Heart left ventricle (tissue), 16 donors: ENCODE results near the gene MAPKAPK2. TPM values are rescaled to one million over a fixed set of nuclear protein-coding genes. Genes with fewer than 3 reads are reported as not detected.

Experiments used
- ATAC-seq, 4 donors: fragments of 200-7000 bp; cut with Tn5 transposase; one replicate each; pipeline ENCODE4 v1.9.1; 2020 to 2022; ENCODE audit warnings: moderate library complexity in 4 of 4, mild to moderate bottlenecking in 3 of 4, moderate number of reproducible peaks in 1 of 4
- DNase-seq, 5 donors: peaks; one replicate each; pipeline ENCODE4 v3.0.0-alpha.2; 2020
- H3K27ac ChIP-seq, 12 donors: fragments of 200-600 bp; sonication (generic) in 4 of 12; one replicate each; pipeline versions ENCODE4 v1.5.0 to v1.8.0; 2016 to 2022; ENCODE audit warnings: mild to moderate bottlenecking in 2 of 12
- H3K27me3 ChIP-seq, 9 donors: fragments of 200-600 bp; sonication (generic) in 2 of 9; one replicate each; pipeline versions ENCODE4 v1.5.1 to v1.8.0; 2016 to 2022; ENCODE audit warnings: mild to moderate bottlenecking in 3 of 9
- H3K36me3 ChIP-seq, 9 donors: fragments of 200-600 bp; sonication (generic) in 2 of 9; one replicate each; pipeline versions ENCODE4 v1.5.0 to v1.8.0; 2018 to 2022; ENCODE audit warnings: mild to moderate bottlenecking in 2 of 9
- H3K4me1 ChIP-seq, 12 donors: fragments of 200-600 bp; sonication (generic) in 4 of 12; one replicate each; pipeline versions ENCODE4 v1.5.0 to v1.8.0; 2016 to 2022; ENCODE audit warnings: mild to moderate bottlenecking in 3 of 12
- H3K4me3 ChIP-seq, 12 donors: fragments of 200-600 bp; sonication (generic) in 4 of 12; one replicate each; pipeline versions ENCODE4 v1.5.0 to v1.8.0; 2017 to 2022; ENCODE audit warnings: mild to moderate bottlenecking in 9 of 12, moderate library complexity in 4 of 12
- H3K9me3 ChIP-seq, 12 donors: fragments of 200-600 bp; sonication (generic) in 4 of 12; one replicate each; pipeline versions ENCODE4 v1.5.0 to v1.8.0; 2016 to 2022; ENCODE audit warnings: mild to moderate bottlenecking in 1 of 12
- POLR2A ChIP-seq, 2 donors: fragments of 450-650 bp; IDR thresholded peaks; one replicate each; pipeline ENCODE4 v1.6.1; 2017; ENCODE audit warnings: antibody characterized with exemption in 2 of 2, mild to moderate bottlenecking in 2 of 2, moderate library complexity in 2 of 2
- WGBS, 4 donors: extraction: QIAGEN DNeasy Blood & Tissue Kit in 2 of 4; methylation state at CpG; one replicate each; pipeline versions ENCODE4 v1.1.5 to v1.1.7; 2013 to 2018; 5-methylcytosine and 5-hydroxymethylcytosine counted together
- intact Hi-C, 10 donors: fragments of 100-400 bp; cut with DNase I; formaldehyde crosslinking; loops; one replicate each; pipeline versions ENCODE4 v1.11.1 to v1.14.2; 2022
- polyA plus RNA-seq, 2 donors: library from polyadenylated mRNA; stranded (reverse); fragments of 200-250 nt; gene quantifications; one replicate each; pipeline ENCODE4 v1.2.3, GENCODE V29; 2013
- total RNA-seq, 9 donors: library from RNA; depleted of rRNA in 2 of 9; stranded (reverse); fragments of >200 nt in 2 of 9; fragmentation: NEBNext Ultra II Directional in 3 of 9; extraction: Animal tissue kit (Norgen Biotek cat#: 25700) in 3 of 9; gene quantifications; one replicate each; pipeline versions ENCODE4 v1.1.0 to v1.2.4, GENCODE V29; 2016 to 2023
- TF ChIP-seq, protein P1 (sequence below), 12 donors: fragments of 200-600 bp; sonication (generic) in 4 of 12; IDR thresholded peaks; one replicate each; pipeline versions ENCODE4 v1.5.0 to v1.8.0; 2018 to 2022; ENCODE audit warnings: antibody characterized with exemption in 12 of 12, mild to moderate bottlenecking in 5 of 12
- donor health status: ischemic (EF 13 %, LVEDD 7.1; RV severe dilation, severe dysfunction).
- donor health status: healthy with polysubstance abuse.
- donor health status: DM: no; HTN: yes; CAD: no.
- donor health status: DM: no; HTN: no; CAD: no.
- donor health status: ischemic (EF 25% LVEDD 6.9; RV normal size, moderate dysfunction).
- donor health status: ischemic (EF 25% LVEDD 5.7; RV mildly dilated, moderate dysfunction).
- donor health status: healthy.
- donor health status: DM: yes; HTN: yes; CAD: no.
- donor health status: ischemic (EF 35%, LVEDD 5.7; RV mildly dilated, moderate dysfunction).
- donor health status: nonischemic (EF 11% LVEDD 7.7; RV severe dilation, severe dysfunction).
- donor health status: DM: yes; HTN: yes; CAD: no.
- donor health status: PGD.
- donor health status: ischemic (EF 29% LVEDD 5.4; RV normal size, mild dysfunction).
- donor health status: nonischemic (EF 23%, LVEDD 6.1; RV moderate dilation, normal function).

MAPKAPK2 gene
- total and polyA plus RNA-seq, 11 donors, result 126 to 327 (median 223) TPM

DNA sequence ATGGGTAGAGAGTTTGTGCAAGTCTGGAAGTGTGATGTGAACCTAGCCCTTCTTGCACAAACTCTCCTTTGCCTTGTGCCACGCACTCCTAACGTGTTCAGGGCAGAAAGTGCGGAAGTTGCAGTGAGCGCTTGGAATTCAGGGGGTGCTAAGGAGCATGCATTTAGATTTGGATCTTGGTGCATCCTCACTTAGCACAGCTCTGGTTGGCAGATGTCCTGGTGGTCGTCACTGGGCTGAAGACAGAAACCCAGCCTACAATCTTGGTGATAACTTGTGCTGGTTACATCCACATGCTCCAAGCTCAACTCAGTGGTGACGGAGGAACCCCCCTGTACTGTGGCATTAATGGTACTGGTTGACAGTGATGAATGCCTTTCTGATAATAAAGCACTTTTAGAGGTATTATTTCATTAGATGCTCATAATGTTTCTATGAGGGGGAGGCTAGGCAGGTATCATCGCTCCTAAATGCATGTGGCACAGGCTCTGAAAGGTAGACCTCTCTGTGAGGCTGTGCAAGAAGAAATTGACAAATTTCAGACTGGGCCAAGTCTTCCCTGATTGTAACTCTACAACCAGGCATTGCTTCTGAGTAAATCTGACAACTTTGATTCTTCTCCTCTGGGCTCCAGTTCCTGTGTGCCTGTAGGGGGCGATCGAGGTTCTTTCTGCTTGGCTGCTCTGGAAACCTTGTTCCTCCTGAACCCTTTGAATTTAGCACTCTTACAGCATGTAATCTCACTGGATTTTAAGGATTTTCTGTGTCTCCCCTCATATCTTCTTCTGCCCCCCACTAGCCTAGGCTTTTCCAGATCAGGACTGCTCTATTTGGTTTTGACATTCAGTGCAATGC lies 40.6 kb downstream of the MAPKAPK2 start:
- no peaks in the 10 kb centered on the region for H3K27me3 ChIP-seq
- H3K36me3 ChIP-seq, result peaks cover 0 to 18% (median 15%) of the 10 kb centered on the region in 9 donors
- WGBS, 4 donors, result 59 to 69% (median 63%) methylated on average over 9 of the region's 9 CpGs
- intact Hi-C loops, result loop anchor here in 7 of 10 donors (2.0 to 10.0 kb wide), 11 partner anchors 17 to 187 kb away; partner anchors contain the start of gene DYRK3 (in 2 of the 7)
- no peak for TF ChIP-seq POLR2A (IDR thresholded peaks at IDR 0.05)
- TF ChIP-seq, protein P1, sequence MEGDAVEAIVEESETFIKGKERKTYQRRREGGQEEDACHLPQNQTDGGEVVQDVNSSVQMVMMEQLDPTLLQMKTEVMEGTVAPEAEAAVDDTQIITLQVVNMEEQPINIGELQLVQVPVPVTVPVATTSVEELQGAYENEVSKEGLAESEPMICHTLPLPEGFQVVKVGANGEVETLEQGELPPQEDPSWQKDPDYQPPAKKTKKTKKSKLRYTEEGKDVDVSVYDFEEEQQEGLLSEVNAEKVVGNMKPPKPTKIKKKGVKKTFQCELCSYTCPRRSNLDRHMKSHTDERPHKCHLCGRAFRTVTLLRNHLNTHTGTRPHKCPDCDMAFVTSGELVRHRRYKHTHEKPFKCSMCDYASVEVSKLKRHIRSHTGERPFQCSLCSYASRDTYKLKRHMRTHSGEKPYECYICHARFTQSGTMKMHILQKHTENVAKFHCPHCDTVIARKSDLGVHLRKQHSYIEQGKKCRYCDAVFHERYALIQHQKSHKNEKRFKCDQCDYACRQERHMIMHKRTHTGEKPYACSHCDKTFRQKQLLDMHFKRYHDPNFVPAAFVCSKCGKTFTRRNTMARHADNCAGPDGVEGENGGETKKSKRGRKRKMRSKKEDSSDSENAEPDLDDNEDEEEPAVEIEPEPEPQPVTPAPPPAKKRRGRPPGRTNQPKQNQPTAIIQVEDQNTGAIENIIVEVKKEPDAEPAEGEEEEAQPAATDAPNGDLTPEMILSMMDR (IDR thresholded peaks at IDR 0.05), result peak in 11 of 12 donors; percentile 30 to 66 (median 56)
- ATAC-seq (no peak), DNase-seq (peak in 1 of 5 donors; percentile 65)
- H3K4me1 ChIP-seq, result peaks cover 14 to 89% (median 80%) of the 10 kb centered on the region in 12 donors
- H3K4me3 ChIP-seq, result no peak overlapping the region
- H3K27ac ChIP-seq, result peak overlapping the region in 9 of 12 donors; percentile 14 to 95 (median 84)
- no peaks in the 10 kb centered on the region for H3K9me3 ChIP-seq

DNA sequence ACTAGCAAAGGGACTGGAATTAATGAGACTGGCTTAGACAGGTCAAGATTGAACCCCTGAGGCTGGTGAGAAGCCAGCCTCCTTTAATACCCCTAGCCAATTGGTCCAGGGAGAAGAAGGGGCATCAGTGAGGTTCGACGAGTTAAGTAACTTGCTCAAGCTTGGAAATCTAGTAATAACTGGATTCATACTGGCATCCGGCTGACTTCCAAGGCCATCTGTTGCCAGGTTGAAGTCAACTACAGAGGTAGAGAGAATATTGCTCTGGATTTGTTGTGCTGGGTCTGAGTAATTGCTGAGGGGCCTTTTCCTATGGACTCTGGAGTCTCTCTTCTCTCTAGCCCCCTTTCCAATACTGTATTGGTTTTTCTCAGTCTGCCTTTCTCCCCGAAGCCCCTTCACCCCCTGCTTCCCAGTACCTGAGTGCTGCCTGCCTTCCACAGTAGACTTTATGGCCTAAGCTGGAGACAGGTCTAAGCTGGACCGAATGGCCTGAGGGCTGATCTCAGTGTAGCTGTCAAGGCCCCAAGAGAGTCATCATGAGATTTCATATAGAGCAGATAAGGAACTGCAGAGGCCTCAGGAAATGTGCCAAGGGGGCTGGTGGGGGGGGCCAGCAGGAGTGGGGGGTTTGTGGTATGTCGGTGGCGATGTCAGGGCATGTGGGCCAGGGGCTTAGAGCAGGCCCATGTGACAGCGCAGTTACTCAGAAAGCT lies 43.4 kb downstream of the MAPKAPK2 start:
- TF ChIP-seq, protein P1 (IDR thresholded peaks at IDR 0.05), result no peak
- TF ChIP-seq POLR2A (IDR thresholded peaks at IDR 0.05), result no peak
- DNase-seq (no peak), ATAC-seq (peak in 1 of 4 donors; percentile 2)
- Histone ChIP-seq H3K27me3 (no peaks in the 10 kb centered on the region), H3K36me3 (peaks cover 0 to 46% (median 43%) of the 10 kb centered on the region in 9 donors), H3K27ac (peak overlapping the region in 9 of 12 donors; percentile 0 to 87 (median 43)), H3K4me1 (peaks cover 13 to 62% (median 54%) of the 10 kb centered on the region in 12 donors), H3K4me3 (no peak overlapping the region), H3K9me3 (no peaks in the 10 kb centered on the region)
- intact Hi-C loops, result loop anchor here in 7 of 10 donors (2.0 to 10.0 kb wide), 9 partner anchors 35 to 185 kb away; partner anchors contain the start of gene DYRK3 (in 2 of the 7)
- WGBS, 4 donors, result 45 to 60% (median 51%) methylated on average over 8 of the region's 8 CpGs

DNA sequence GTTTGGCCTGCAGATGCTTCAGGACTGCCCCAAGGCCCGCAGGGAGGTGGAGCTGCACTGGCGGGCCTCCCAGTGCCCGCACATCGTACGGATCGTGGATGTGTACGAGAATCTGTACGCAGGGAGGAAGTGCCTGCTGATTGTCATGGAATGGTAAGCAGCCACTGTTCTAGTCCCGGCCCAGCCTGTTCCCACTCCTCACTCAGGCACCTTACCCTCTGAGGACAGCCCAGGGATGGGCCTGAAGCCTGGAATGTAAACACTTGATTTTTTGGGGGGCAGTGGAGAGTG lies 43.9 kb downstream of the MAPKAPK2 start:
- ATAC-seq, result peak in 1 of 4 donors; percentile 7
- Histone ChIP-seq H3K9me3 (no peaks in the 10 kb centered on the region), H3K27ac (peak overlapping the region in 7 of 12 donors; percentile 14 to 87 (median 36)), H3K27me3 (no peaks in the 10 kb centered on the region), H3K4me1 (peaks cover 11 to 62% (median 49%) of the 10 kb centered on the region in 12 donors), H3K4me3 (no peak overlapping the region), H3K36me3 (peaks cover 0 to 51% (median 48%) of the 10 kb centered on the region in 9 donors)
- WGBS, 4 donors, result 27 to 61% (median 44%) methylated on average over 9 of the region's 9 CpGs
- intact Hi-C loops, result loop anchor here in 7 of 10 donors (5.0 to 10.0 kb wide), 7 partner anchors 36 to 184 kb away; partner anchors contain the start of gene DYRK3 (in 2 of the 7)
- no peak for DNase-seq
- TF ChIP-seq, protein P1 (IDR thresholded peaks at IDR 0.05), result no peak
- no peak for TF ChIP-seq POLR2A (IDR thresholded peaks at IDR 0.05)
